Measurements from ENCODE around the gene BOD1.

The BOD1 gene

GRCh38 chr5:173602423-173602822, 14.0 kb downstream of the BOD1 start:
- Histone ChIP-seq H3K27me3 (ENCODE audit: insufficient read depth, poor library complexity, severe bottlenecking) (no peaks in the 10 kb centered on the region), H3K4me3 (ENCODE audit: severe bottlenecking) (no peak overlapping the region), H3K36me3 (ENCODE audit: low read depth) (peaks cover 34% of the 10 kb centered on the region), H3K27ac (ENCODE audit: poor library complexity, severe bottlenecking) (no peak overlapping the region), H3K9me3 (ENCODE audit: severe bottlenecking) (no peaks in the 10 kb centered on the region), H3K4me1 (ENCODE audit: insufficient read depth, poor library complexity, severe bottlenecking) (no peaks in the 10 kb centered on the region)
- no peak for ATAC-seq (ENCODE audit: low read depth)
- no peak for DNase-seq (ENCODE audit: low spot score)
- TF ChIP-seq CTCF (IDR thresholded peaks at IDR 0.05; ENCODE audit: poor library complexity, severe bottlenecking), result no peak

GRCh38 chr5:173598686-173599085, 17.8 kb downstream of the BOD1 start:
- Histone ChIP-seq H3K4me1 (ENCODE audit: insufficient read depth, poor library complexity, severe bottlenecking) (no peaks in the 10 kb centered on the region), H3K27me3 (ENCODE audit: insufficient read depth, poor library complexity, severe bottlenecking) (no peaks in the 10 kb centered on the region), H3K9me3 (ENCODE audit: severe bottlenecking) (no peaks in the 10 kb centered on the region), H3K4me3 (ENCODE audit: severe bottlenecking) (no peak overlapping the region), H3K27ac (ENCODE audit: poor library complexity, severe bottlenecking) (no peak overlapping the region), H3K36me3 (ENCODE audit: low read depth) (peaks cover 6% of the 10 kb centered on the region; the same call in 1 of the 2 replicates)
- DNase-seq (ENCODE audit: low spot score) (no peak), ATAC-seq (ENCODE audit: low read depth) (no peak)
- no peak for TF ChIP-seq CTCF (IDR thresholded peaks at IDR 0.05; ENCODE audit: poor library complexity, severe bottlenecking)

GRCh38 chr5:173597304-173597703, 19.1 kb downstream of the BOD1 start:
- no peaks in the 10 kb centered on the region for H3K36me3 ChIP-seq (ENCODE audit: low read depth)
- no peak overlapping the region for H3K4me3 ChIP-seq (ENCODE audit: severe bottlenecking)
- H3K27me3 ChIP-seq (ENCODE audit: insufficient read depth, poor library complexity, severe bottlenecking), result no peaks in the 10 kb centered on the region
- no peaks in the 10 kb centered on the region for H3K4me1 ChIP-seq (ENCODE audit: insufficient read depth, poor library complexity, severe bottlenecking)
- ATAC-seq (ENCODE audit: low read depth) (no peak), DNase-seq (ENCODE audit: low spot score) (no peak)
- no peak for TF ChIP-seq CTCF (IDR thresholded peaks at IDR 0.05; ENCODE audit: poor library complexity, severe bottlenecking)
- peaks cover 4% of the 10 kb centered on the region for H3K9me3 ChIP-seq (ENCODE audit: severe bottlenecking)
- H3K27ac ChIP-seq (ENCODE audit: poor library complexity, severe bottlenecking), result no peak overlapping the region

- Histone ChIP-seq H3K27me3 (ENCODE audit: insufficient read depth, poor library complexity, severe bottlenecking) (no peaks in the 10 kb centered on the region), H3K27ac (ENCODE audit: poor library complexity, severe bottlenecking) (no peak overlapping the region), H3K4me3 (ENCODE audit: severe bottlenecking) (no peak overlapping the region), H3K9me3 (ENCODE audit: severe bottlenecking) (peaks cover 9% of the 10 kb centered on the region), H3K36me3 (ENCODE audit: low read depth) (no peaks in the 10 kb centered on the region), H3K4me1 (ENCODE audit: insufficient read depth, poor library complexity, severe bottlenecking) (no peaks in the 10 kb centered on the region)
- no peak for DNase-seq (ENCODE audit: low spot score)
- TF ChIP-seq CTCF (IDR thresholded peaks at IDR 0.05; ENCODE audit: poor library complexity, severe bottlenecking), result no peak
- ATAC-seq (ENCODE audit: low read depth), result no peak
Measured at GRCh38 chr5:173595841-173596240, 20.6 kb downstream of the BOD1 start.

- H3K36me3 ChIP-seq (ENCODE audit: low read depth), result no peaks in the 10 kb centered on the region
- no peaks in the 10 kb centered on the region for H3K4me1 ChIP-seq (ENCODE audit: insufficient read depth, poor library complexity, severe bottlenecking)
- DNase-seq (ENCODE audit: low spot score) (no peak), ATAC-seq (ENCODE audit: low read depth) (no peak)
- H3K27ac ChIP-seq (ENCODE audit: poor library complexity, severe bottlenecking), result no peak overlapping the region
- no peak overlapping the region for H3K4me3 ChIP-seq (ENCODE audit: severe bottlenecking)
- H3K9me3 ChIP-seq (ENCODE audit: severe bottlenecking), result peaks cover 9% of the 10 kb centered on the region
- no peak for TF ChIP-seq CTCF (IDR thresholded peaks at IDR 0.05; ENCODE audit: poor library complexity, severe bottlenecking)
- H3K27me3 ChIP-seq (ENCODE audit: insufficient read depth, poor library complexity, severe bottlenecking), result no peaks in the 10 kb centered on the region
Measured at GRCh38 chr5:173594061-173594460, 22.4 kb downstream of the BOD1 start.
